Measurements from ENCODE around the gene ATP6V1C2.
A peak's percentile ranks its signal among the peaks of the same experiment; 100 is the strongest.

ATP6V1C2 gene

GRCh38 chr2:10759151-10759714 is 37.8 kb downstream of the ATP6V1C2 start:
- no peaks in the 10 kb centered on the region for H3K36me3 ChIP-seq (replicated peaks)
- H3K27me3 ChIP-seq (replicated peaks) = no peaks in the 10 kb centered on the region
- no peak overlapping the region for H3K4me3 ChIP-seq (ENCODE audit: low read depth, low read length)
- TF ChIP-seq CTCF (IDR thresholded peaks at IDR 0.05; ENCODE audit: low read depth, low read length, missing control alignments) = no peak
- no peak overlapping the region for H3K27ac ChIP-seq
- in situ Hi-C loops (cut with HindIII; ENCODE audit: low pct_ligation_motif_present, low sequenced_read_pairs) = no loop called here
- DNase-seq = no peak

GRCh38 chr2:10760794-10761504 is 39.5 kb downstream of the ATP6V1C2 start:
- in situ Hi-C loops (cut with HindIII; ENCODE audit: low pct_ligation_motif_present, low sequenced_read_pairs) = no loop called here
- no peaks in the 10 kb centered on the region for H3K36me3 ChIP-seq (replicated peaks)
- TF ChIP-seq CTCF (IDR thresholded peaks at IDR 0.05; ENCODE audit: low read depth, low read length, missing control alignments) = no peak

GRCh38 chr2:10761591-10761990 is 40.2 kb downstream of the ATP6V1C2 start:
- no peaks in the 10 kb centered on the region for H3K36me3 ChIP-seq (replicated peaks)
- H3K27me3 ChIP-seq (replicated peaks) = no peaks in the 10 kb centered on the region
- H3K4me3 ChIP-seq (ENCODE audit: low read depth, low read length) = no peak overlapping the region
- DNase-seq = no peak
- in situ Hi-C loops (cut with HindIII; ENCODE audit: low pct_ligation_motif_present, low sequenced_read_pairs) = no loop called here
- no peak for TF ChIP-seq CTCF (IDR thresholded peaks at IDR 0.05; ENCODE audit: low read depth, low read length, missing control alignments)
- no peak overlapping the region for H3K27ac ChIP-seq

More at GRCh38 chr2:10760794-10761504, 39.5 kb downstream of the ATP6V1C2 start:
- H3K27me3 ChIP-seq (replicated peaks) = no peaks in the 10 kb centered on the region
- H3K4me3 ChIP-seq (ENCODE audit: low read depth, low read length) = no peak overlapping the region
- DNase-seq = no peak
- H3K27ac ChIP-seq = no peak overlapping the region

- in situ Hi-C loops (cut with HindIII; ENCODE audit: low pct_ligation_motif_present, low sequenced_read_pairs) = no loop called here
Observed at GRCh38 chr2:10762651-10763460, 41.4 kb downstream of the ATP6V1C2 start.

GRCh38 chr2:10763461-10763800 is 42.0 kb downstream of the ATP6V1C2 start:
- Histone ChIP-seq H3K36me3 (replicated peaks) (no peaks in the 10 kb centered on the region), H3K27me3 (replicated peaks) (no peaks in the 10 kb centered on the region), H3K27ac (no peak overlapping the region), H3K4me3 (ENCODE audit: low read depth, low read length) (no peak overlapping the region)
- no peak for TF ChIP-seq CTCF (IDR thresholded peaks at IDR 0.05; ENCODE audit: low read depth, low read length, missing control alignments)
- DNase-seq = no peak
- in situ Hi-C loops (cut with HindIII; ENCODE audit: low pct_ligation_motif_present, low sequenced_read_pairs) = no loop called here

More at GRCh38 chr2:10762651-10763460, 41.4 kb downstream of the ATP6V1C2 start:
- H3K27me3 ChIP-seq (replicated peaks) = no peaks in the 10 kb centered on the region
- peak; percentile 23 for DNase-seq
- H3K36me3 ChIP-seq (replicated peaks) = no peaks in the 10 kb centered on the region
- TF ChIP-seq CTCF (IDR thresholded peaks at IDR 0.05; ENCODE audit: low read depth, low read length, missing control alignments) = no peak
- H3K27ac ChIP-seq = no peak overlapping the region
- H3K4me3 ChIP-seq (ENCODE audit: low read depth, low read length) = no peak overlapping the region
